ENCODE measurements around the gene CLGN.

DNA sequence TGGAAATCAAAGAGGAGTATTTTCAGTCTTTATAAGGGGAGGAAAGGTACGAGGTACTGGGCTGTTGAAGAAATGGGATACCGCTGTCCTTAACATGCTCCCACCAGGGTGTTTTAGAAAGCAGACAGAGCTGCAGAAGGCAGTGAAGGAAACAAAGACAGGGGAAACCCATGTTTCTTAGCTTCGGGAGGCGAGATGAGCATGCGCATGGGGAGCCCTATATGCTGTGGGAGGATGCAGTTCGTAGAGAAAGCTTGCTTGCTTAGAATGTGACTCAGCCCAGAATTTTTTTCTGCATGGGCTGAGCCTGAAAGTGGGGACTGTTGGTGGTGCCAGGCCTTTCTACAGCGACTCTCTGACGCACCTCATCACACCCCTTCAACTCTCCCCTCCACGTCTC, 82.8 kb downstream of the CLGN start:
- TF ChIP-seq, protein P1, sequence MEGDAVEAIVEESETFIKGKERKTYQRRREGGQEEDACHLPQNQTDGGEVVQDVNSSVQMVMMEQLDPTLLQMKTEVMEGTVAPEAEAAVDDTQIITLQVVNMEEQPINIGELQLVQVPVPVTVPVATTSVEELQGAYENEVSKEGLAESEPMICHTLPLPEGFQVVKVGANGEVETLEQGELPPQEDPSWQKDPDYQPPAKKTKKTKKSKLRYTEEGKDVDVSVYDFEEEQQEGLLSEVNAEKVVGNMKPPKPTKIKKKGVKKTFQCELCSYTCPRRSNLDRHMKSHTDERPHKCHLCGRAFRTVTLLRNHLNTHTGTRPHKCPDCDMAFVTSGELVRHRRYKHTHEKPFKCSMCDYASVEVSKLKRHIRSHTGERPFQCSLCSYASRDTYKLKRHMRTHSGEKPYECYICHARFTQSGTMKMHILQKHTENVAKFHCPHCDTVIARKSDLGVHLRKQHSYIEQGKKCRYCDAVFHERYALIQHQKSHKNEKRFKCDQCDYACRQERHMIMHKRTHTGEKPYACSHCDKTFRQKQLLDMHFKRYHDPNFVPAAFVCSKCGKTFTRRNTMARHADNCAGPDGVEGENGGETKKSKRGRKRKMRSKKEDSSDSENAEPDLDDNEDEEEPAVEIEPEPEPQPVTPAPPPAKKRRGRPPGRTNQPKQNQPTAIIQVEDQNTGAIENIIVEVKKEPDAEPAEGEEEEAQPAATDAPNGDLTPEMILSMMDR (IDR thresholded peaks at IDR 0.05) = no peak
- no peak for TF ChIP-seq POLR2A (IDR thresholded peaks at IDR 0.05)

Measured in right lobe of liver (tissue), 4 donors.